GM21576 (cell line): ENCODE measurements around the gene KMT2D.
A peak's percentile ranks its signal among the peaks of the same experiment; 100 is the strongest.

Experiments
- ATAC-seq: cut with Tn5 transposase; IDR thresholded peaks from one replicate; pipeline ENCODE4 v1.9.1; 2021; ENCODE audit warnings: mild to moderate bottlenecking, moderate library complexity; ENCODE audit not compliant: unreplicated experiment

Gene KMT2D

GRCh38 chr12:49022558-49023178, 37.9 kb downstream of the KMT2D start:
- ATAC-seq, result no peak

GRCh38 chr12:49021292-49021915, 39.2 kb downstream of the KMT2D start:
- no peak for ATAC-seq

GRCh38 chr12:49020441-49020840, 40.2 kb downstream of the KMT2D start:
- ATAC-seq, result no peak

GRCh38 chr12:49019443-49020324, 40.9 kb downstream of the KMT2D start:
- no peak for ATAC-seq

GRCh38 chr12:49019120-49019430, 41.5 kb downstream of the KMT2D start:
- no peak for ATAC-seq

- ATAC-seq, result peak; percentile 84
These were observed 42.1 kb downstream of the KMT2D start, which contains the start of gene PRKAG1 for GRCh38 chr12:49018261-49019119. PRKAG1 (minus strand) TSS chr12:49018776; CDS start chr12:49018740, 36 bp downstream.

GRCh38 chr12:49017891-49018260, 42.7 kb downstream of the KMT2D start:
- peak; percentile 13 for ATAC-seq

GRCh38 chr12:49015196-49015595, 45.4 kb downstream of the KMT2D start:
- ATAC-seq, result no peak

GRCh38 chr12:49014547-49014946, 46.0 kb downstream of the KMT2D start:
- ATAC-seq, result no peak

GRCh38 chr12:49013428-49013827, 47.2 kb downstream of the KMT2D start:
- ATAC-seq, result no peak

- ATAC-seq, result no peak
These were observed 47.9 kb downstream of the KMT2D start for GRCh38 chr12:49012739-49013138.
